HCT116 (cell line): ENCODE measurements around the gene PLA2G2D. TPM values are rescaled to one million over a fixed set of nuclear protein-coding genes. Genes with fewer than 3 reads are reported as not detected.

Experiments
- ATAC-seq: fragments of 200-7000 bp; cut with Tn5 transposase; 2 replicates; pipeline ENCODE4 v1.9.1; 2020; ENCODE audit warnings: mild to moderate bottlenecking, moderate library complexity
- BruUV-seq: library from RNA; stranded (reverse); fragments of 400-500 nt; replicated peaks from 2 replicates; lab custom pipeline; 2021; lab: Mats Ljungman, UMichigan
- CTCF ChIA-PET: fragments of 300-600 bp; sonication (Branson Sonifier 250); formaldehyde crosslinking; loops from one replicate; lab custom pipeline; 2021; ENCODE audit warnings: antibody characterized with exemption; lab: Charles Lee
- POLR2A ChIA-PET: fragments of 300-600, 350-600 bp; sonication (Branson Sonifier 250); formaldehyde crosslinking; loops from one replicate; lab custom pipeline; 2021; ENCODE audit warnings: antibody characterized with exemption; lab: Charles Lee
- RAD21 ChIA-PET, 2 experiments: fragments of 300-600 bp; sonication (Branson Sonifier 250); formaldehyde crosslinking; loops; one replicate each; lab custom pipeline; 2023; ENCODE audit warnings: low total read pairs in 2 of 2; ENCODE audit not compliant: uncharacterized antibody in 2 of 2, unreplicated experiment in 2 of 2, low non-redundant PET in 1 of 2; lab: Charles Lee
- DNase-seq: peaks from one replicate; pipeline ENCODE4 v3.0.0-alpha.2; 2010; ENCODE audit warnings: low read depth, low spot score
- H2AFZ ChIP-seq: fragments of 200-600 bp; shearing (Covaris generic), sonication (generic); 2 replicates; pipeline ENCODE4 v1.6.1; 2017; ENCODE audit warnings: low read depth, mixed run types, mixed read lengths, antibody characterized with exemption, low read length; ENCODE audit not compliant: poor library complexity, severe bottlenecking
- H3K27ac ChIP-seq: 2 replicates; pipeline ENCODE4 v1.5.1; 2012; ENCODE audit warnings: low read depth, low read length
- H3K27me3 ChIP-seq: fragments of 200-600 bp; sonication (generic); 2 replicates; pipeline ENCODE4 v1.6.1; 2016; ENCODE audit warnings: mixed run types, low read length, mixed read lengths; ENCODE audit not compliant: insufficient read depth
- H3K36me3 ChIP-seq, 2 experiments: fragments of 200-500 bp in 1 of 2; fragments of 200-600 bp in 1 of 2; sonication (Bioruptor generic) in 1 of 2; sonication (generic) in 1 of 2; 2 replicates each; pipeline versions ENCODE4 v1.5.1 to v1.6.1; 2014 to 2016; ENCODE audit warnings: low read length in 2 of 2, inconsistent platforms in 1 of 2, mixed read lengths in 1 of 2, mixed run types in 1 of 2; ENCODE audit not compliant: insufficient read depth in 2 of 2, control insufficient read depth in 1 of 2
- H3K4me1 ChIP-seq, 2 experiments: fragments of 200-600 bp in 1 of 2; sonication (generic) in 1 of 2; 2 replicates each; pipeline versions ENCODE4 v1.5.1 to v1.6.1; 2012 to 2017; ENCODE audit warnings: low read length in 2 of 2, inconsistent platforms in 1 of 2, mild to moderate bottlenecking in 1 of 2, mixed read lengths in 1 of 2, mixed run types in 1 of 2, moderate library complexity in 1 of 2; ENCODE audit not compliant: insufficient read depth in 2 of 2, control insufficient read depth in 1 of 2
- H3K4me2 ChIP-seq: fragments of 200-600 bp; sonication (generic); 2 replicates; pipeline ENCODE4 v1.6.1; 2017; ENCODE audit warnings: mixed run types, low read length, mixed read lengths
- H3K4me3 ChIP-seq, 2 experiments: fragments of 200-600 bp in 1 of 2; sonication (generic) in 1 of 2; replicated peaks in 1 of 2; 2 replicates each; pipeline ENCODE4 v1.5.1; 2011 to 2016; ENCODE audit warnings: low read length in 2 of 2, control low read depth in 1 of 2, low read depth in 1 of 2, mild to moderate bottlenecking in 1 of 2, mixed read lengths in 1 of 2, mixed run types in 1 of 2
- H3K79me2 ChIP-seq: fragments of 200-600 bp; sonication (generic); 2 replicates; pipeline ENCODE4 v1.6.1; 2017; ENCODE audit warnings: mild to moderate bottlenecking, mixed run types, low read length, moderate library complexity, mixed read lengths; ENCODE audit not compliant: insufficient read depth
- H3K9ac ChIP-seq: fragments of 200-600 bp; sonication (generic); 2 replicates; pipeline ENCODE4 v1.6.1; 2016; ENCODE audit warnings: low read length, mixed read lengths
- H3K9me2 ChIP-seq: fragments of 200-600 bp; sonication (generic), shearing (Covaris generic); 2 replicates; pipeline ENCODE4 v1.6.1; 2017; ENCODE audit warnings: mixed run types, mild to moderate bottlenecking, moderate library complexity; ENCODE audit not compliant: insufficient read depth
- H3K9me3 ChIP-seq, 2 experiments: fragments of 200-500 bp in 1 of 2; fragments of 200-600 bp in 1 of 2; sonication (Bioruptor generic) in 1 of 2; sonication (generic) in 1 of 2; 2 replicates each; pipeline ENCODE4 v1.6.1; 2014 to 2017; ENCODE audit warnings: low read length in 2 of 2, mixed read lengths in 2 of 2, inconsistent platforms in 1 of 2, low read depth in 1 of 2, mild to moderate bottlenecking in 1 of 2, mixed run types in 1 of 2, moderate library complexity in 1 of 2; ENCODE audit not compliant: control insufficient read depth in 1 of 2, insufficient read depth in 1 of 2
- H4K20me1 ChIP-seq: fragments of 200-600 bp; sonication (generic), shearing (Covaris generic); 2 replicates; pipeline ENCODE4 v1.6.1; 2017; ENCODE audit warnings: mixed run types, mild to moderate bottlenecking, moderate library complexity; ENCODE audit not compliant: insufficient read depth
- ATF3 ChIP-seq: IDR thresholded peaks from 2 replicates; pipeline ENCODE4 v1.6.1; 2012
- CEBPB ChIP-seq: IDR thresholded peaks from 2 replicates; pipeline ENCODE4 v1.6.1; 2012; ENCODE audit warnings: low read depth
- EGR1 ChIP-seq: IDR thresholded peaks from 2 replicates; pipeline ENCODE4 v1.6.1; 2012; ENCODE audit warnings: low read depth
- JUND ChIP-seq: IDR thresholded peaks from 2 replicates; pipeline ENCODE4 v1.6.1; 2012
- RAD21 ChIP-seq: IDR thresholded peaks from 2 replicates; pipeline ENCODE4 v1.6.1; 2012; ENCODE audit warnings: low read depth, mild to moderate bottlenecking
- SP1 ChIP-seq: IDR thresholded peaks from 2 replicates; pipeline ENCODE4 v1.6.1; 2012; ENCODE audit warnings: low read depth
- TCF7L2 ChIP-seq: IDR thresholded peaks from 2 replicates; pipeline ENCODE4 v1.7.0; 2011; ENCODE audit warnings: borderline replicate concordance, inconsistent platforms; ENCODE audit not compliant: insufficient read depth, insufficient read length; ENCODE audit errors: extremely low read depth
- ZBTB33 ChIP-seq: IDR thresholded peaks from 2 replicates; pipeline ENCODE4 v1.6.1; 2011; ENCODE audit warnings: mild to moderate bottlenecking, low read length, moderate library complexity; ENCODE audit not compliant: insufficient replicate concordance; ENCODE audit errors: extremely low read depth
- ZNF274 ChIP-seq: fragments of 200-500 bp; sonication (Bioruptor generic); IDR thresholded peaks from 2 replicates; pipeline ENCODE4 v1.6.1; 2014; ENCODE audit warnings: mild to moderate bottlenecking, low read depth, low read length, inconsistent platforms
- intact Hi-C: fragments of 100-400 bp; cut with micrococcal nuclease; formaldehyde crosslinking; loops from 2 replicates; pipeline ENCODE4 v1.10.0; 2022
- total RNA-seq: library from RNA; stranded (reverse); gene quantifications from one replicate; pipeline ENCODE4 v1.2.1, GENCODE V29; 2021; ENCODE audit not compliant: unreplicated experiment

Gene PLA2G2D
- total RNA-seq, 1 experiment from 2014 or later, result not detected

GRCh38 chr1:20099533-20099932, 19.8 kb downstream of the PLA2G2D start:
- DNase-seq (no peak), ATAC-seq (no peak)
- POLR2A ChIA-PET, result no interaction called here
- no peaks in the 10 kb centered on the region for H3K9me2 ChIP-seq
- no peaks in the 10 kb centered on the region for H3K4me1 ChIP-seq
- CTCF ChIA-PET, result interaction anchor here (3.0 kb wide), 1 partner anchor 125 kb away, joined by 9 read pairs; no protein-coding TSS in a partner anchor
- intact Hi-C loops, result no loop called here
- TF ChIP-seq ZBTB33, result no peak
- no peak for TF ChIP-seq RAD21
- TF ChIP-seq JUND, result no peak
- TF ChIP-seq SP1, result no peak
- no peak for TF ChIP-seq EGR1
- TF ChIP-seq ATF3, result no peak
- no peak for TF ChIP-seq CEBPB
- TF ChIP-seq ZNF274, result no peak
- no peak for TF ChIP-seq TCF7L2
- H3K79me2 ChIP-seq, result no peaks in the 10 kb centered on the region
- RAD21 ChIA-PET, result no interaction called here
- no peaks in the 10 kb centered on the region for H3K36me3 ChIP-seq
- H3K27me3 ChIP-seq, result no peaks in the 10 kb centered on the region
- H4K20me1 ChIP-seq, result no peaks in the 10 kb centered on the region
- no peaks in the 10 kb centered on the region for H3K9me3 ChIP-seq
- H3K27ac ChIP-seq, result no peak overlapping the region
- no TSS peak for BruUV-seq
- no peak overlapping the region for H3K9ac ChIP-seq
- no peak overlapping the region for H3K4me2 ChIP-seq
- H3K4me3 ChIP-seq, result no peak overlapping the region
- no peak overlapping the region for H2AFZ ChIP-seq
